Renal cortex interstitium (tissue), 11 donors: Measurements from ENCODE around the gene PRPF18. TPM values are rescaled to one million over a fixed set of nuclear protein-coding genes. Genes with fewer than 3 reads are reported as not detected.

Experiments
- DNase-seq, 11 donors: peaks; one replicate each; pipeline ENCODE4 v3.0.0-alpha.2; 2013; ENCODE audit warnings: low read depth in 9 of 11, low spot score in 4 of 11; ENCODE audit errors: extremely low read depth in 1 of 11
- polyA plus RNA-seq, 3 donors: library from polyadenylated mRNA; unstranded; fragments of 120-200 nt; gene quantifications; one replicate each; pipeline ENCODE4 v1.2.1, GENCODE V29; 2013; ENCODE audit not compliant: insufficient read length in 3 of 3

PRPF18 gene
- polyA plus RNA-seq, 3 donors: 24.8 to 28.9 (median 26.6) TPM

GRCh38 chr10:13656337-13657100, 69.8 kb downstream of the PRPF18 start:
- no peak for DNase-seq

GRCh38 chr10:13657101-13657680, 70.4 kb downstream of the PRPF18 start:
- DNase-seq: no peak

- no peak for DNase-seq
These were observed 71.5 kb downstream of the PRPF18 start for GRCh38 chr10:13658264-13658663.

GRCh38 chr10:13658871-13659685, 72.3 kb downstream of the PRPF18 start:
- DNase-seq: no peak

- DNase-seq: peak in 1 of 11 donors; percentile 33
These were observed 73.3 kb downstream of the PRPF18 start for GRCh38 chr10:13659887-13660550.

- no peak for DNase-seq
These were observed 73.8 kb downstream of the PRPF18 start for GRCh38 chr10:13660551-13660920.

GRCh38 chr10:13661256-13661655, 74.5 kb downstream of the PRPF18 start:
- DNase-seq: no peak

- DNase-seq: no peak
These were observed 78.9 kb downstream of the PRPF18 start for GRCh38 chr10:13665516-13666262.

- no peak for DNase-seq
These were observed 81.4 kb downstream of the PRPF18 start for GRCh38 chr10:13668126-13668525.

- no peak for DNase-seq
These were observed 82.6 kb downstream of the PRPF18 start for GRCh38 chr10:13669182-13669855.

- no peak for DNase-seq
These were observed 83.1 kb downstream of the PRPF18 start for GRCh38 chr10:13669901-13670300.

- DNase-seq: no peak
These were observed 83.5 kb downstream of the PRPF18 start for GRCh38 chr10:13670311-13670710.

GRCh38 chr10:13671904-13672303, 85.1 kb downstream of the PRPF18 start:
- no peak for DNase-seq

- DNase-seq: peak in 3 of 11 donors; percentile 48 to 65 (median 51)
These were observed 85.8 kb downstream of the PRPF18 start for GRCh38 chr10:13672548-13672947.

GRCh38 chr10:13673156-13673555, 86.4 kb downstream of the PRPF18 start:
- peak in 4 of 11 donors; percentile 51 to 71 (median 64) for DNase-seq

- DNase-seq: no peak
These were observed 88.2 kb downstream of the PRPF18 start for GRCh38 chr10:13674645-13675588.
